Sigmoid colon (tissue), 4 donors: ENCODE data around the gene ARID5B.

Experiments
- EP300 ChIP-seq, 4 donors: sonication (generic); formaldehyde crosslinking; IDR thresholded peaks; one replicate each; pipeline ENCODE4 v1.6.1; 2017; ENCODE audit warnings: antibody characterized with exemption in 4 of 4
- POLR2A ChIP-seq, 2 donors: fragments of 450-650 bp; IDR thresholded peaks; one replicate each; pipeline ENCODE4 v1.6.1; 2016; ENCODE audit warnings: antibody characterized with exemption in 2 of 2, mild to moderate bottlenecking in 2 of 2, moderate library complexity in 2 of 2
- POLR2AphosphoS5 ChIP-seq, 4 donors: sonication (generic); formaldehyde crosslinking; IDR thresholded peaks; one replicate each; pipeline ENCODE4 v1.6.1; 2017; ENCODE audit warnings: antibody characterized with exemption in 4 of 4
- TF ChIP-seq, protein P1 (sequence below), 4 experiments: fragments of 450-650 bp in 3 of 4; fragments of 200-600 bp in 1 of 4; IDR thresholded peaks; one replicate each; pipeline ENCODE4 v1.5.1; 2016 to 2019; ENCODE audit warnings: antibody characterized with exemption in 4 of 4, mild to moderate bottlenecking in 3 of 4, moderate library complexity in 2 of 4

DNA sequence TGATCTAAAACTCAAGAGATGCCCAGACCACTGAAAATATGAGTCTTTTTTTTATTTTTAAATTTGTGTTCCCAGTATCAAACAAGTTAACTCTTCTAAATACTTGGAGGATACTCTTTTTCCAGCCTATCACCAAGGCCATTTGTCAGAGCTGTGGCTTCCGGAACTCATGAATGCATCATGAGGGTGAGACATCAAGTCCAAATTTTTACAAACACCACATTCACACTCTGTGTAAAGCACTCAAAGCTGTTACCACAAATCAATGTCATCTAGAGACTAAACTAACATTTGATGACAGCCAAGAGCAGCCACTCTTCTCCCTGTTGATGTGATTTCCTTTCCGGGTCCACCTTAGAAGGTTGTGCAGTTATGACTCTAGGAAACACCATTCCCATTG is 43.8 kb upstream of the ARID5B start:
- TF ChIP-seq, protein P1, sequence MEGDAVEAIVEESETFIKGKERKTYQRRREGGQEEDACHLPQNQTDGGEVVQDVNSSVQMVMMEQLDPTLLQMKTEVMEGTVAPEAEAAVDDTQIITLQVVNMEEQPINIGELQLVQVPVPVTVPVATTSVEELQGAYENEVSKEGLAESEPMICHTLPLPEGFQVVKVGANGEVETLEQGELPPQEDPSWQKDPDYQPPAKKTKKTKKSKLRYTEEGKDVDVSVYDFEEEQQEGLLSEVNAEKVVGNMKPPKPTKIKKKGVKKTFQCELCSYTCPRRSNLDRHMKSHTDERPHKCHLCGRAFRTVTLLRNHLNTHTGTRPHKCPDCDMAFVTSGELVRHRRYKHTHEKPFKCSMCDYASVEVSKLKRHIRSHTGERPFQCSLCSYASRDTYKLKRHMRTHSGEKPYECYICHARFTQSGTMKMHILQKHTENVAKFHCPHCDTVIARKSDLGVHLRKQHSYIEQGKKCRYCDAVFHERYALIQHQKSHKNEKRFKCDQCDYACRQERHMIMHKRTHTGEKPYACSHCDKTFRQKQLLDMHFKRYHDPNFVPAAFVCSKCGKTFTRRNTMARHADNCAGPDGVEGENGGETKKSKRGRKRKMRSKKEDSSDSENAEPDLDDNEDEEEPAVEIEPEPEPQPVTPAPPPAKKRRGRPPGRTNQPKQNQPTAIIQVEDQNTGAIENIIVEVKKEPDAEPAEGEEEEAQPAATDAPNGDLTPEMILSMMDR (IDR thresholded peaks at IDR 0.05) = no peak
- no peak for TF ChIP-seq POLR2AphosphoS5 (IDR thresholded peaks at IDR 0.05)
- no peak for TF ChIP-seq EP300 (IDR thresholded peaks at IDR 0.05)
- TF ChIP-seq POLR2A (IDR thresholded peaks at IDR 0.05) = no peak
